Fibroblast of lung (primary cell): ENCODE results near the gene NEURL1. TPM values are rescaled to one million over a fixed set of nuclear protein-coding genes. Genes with fewer than 3 reads are reported as not detected.

ENCODE experiments used
- DNase-seq, 2 donors: peaks; one replicate each; pipeline versions ENCODE4 v3.0.0 to v3.0.0-alpha.2; 2010; ENCODE audit warnings: low read depth in 2 of 2
- H2AFZ ChIP-seq: 2 replicates; pipeline ENCODE4 v1.5.1; 2012; ENCODE audit warnings: low read length, control low read depth, inconsistent platforms
- H3K27ac ChIP-seq: 2 replicates; pipeline ENCODE4 v1.5.1; 2011; ENCODE audit warnings: low read length, control low read depth; ENCODE audit not compliant: insufficient read depth
- H3K27me3 ChIP-seq: 2 replicates; pipeline ENCODE4 v1.5.1; 2011; ENCODE audit warnings: mild to moderate bottlenecking, low read length; ENCODE audit not compliant: control insufficient read depth, insufficient read depth
- H3K36me3 ChIP-seq: 2 replicates; pipeline ENCODE4 v1.5.1; 2011; ENCODE audit warnings: low read length; ENCODE audit not compliant: control insufficient read depth, insufficient read depth
- H3K4me1 ChIP-seq: 2 replicates; pipeline ENCODE4 v1.5.1; 2011; ENCODE audit warnings: low read length; ENCODE audit not compliant: control insufficient read depth, insufficient read depth; ENCODE audit errors: extremely low read depth
- H3K4me2 ChIP-seq: 2 replicates; pipeline ENCODE4 v1.5.1; 2011; ENCODE audit warnings: low read length, control low read depth; ENCODE audit not compliant: insufficient read depth; ENCODE audit errors: extremely low read depth
- H3K4me3 ChIP-seq, 4 experiments: fragments of 200-600 bp in 1 of 4; sonication (generic) in 1 of 4; replicated peaks in 1 of 4; 2 replicates each; pipeline ENCODE4 v1.5.1; 2011 to 2016; ENCODE audit warnings: low read length in 4 of 4, low read depth in 3 of 4, mild to moderate bottlenecking in 3 of 4, control low read depth in 2 of 4, inconsistent platforms in 1 of 4, mixed read lengths in 1 of 4; ENCODE audit not compliant: insufficient read depth in 1 of 4; ENCODE audit errors: control extremely low read depth in 1 of 4
- H3K79me2 ChIP-seq: 2 replicates; pipeline ENCODE4 v1.5.1; 2012; ENCODE audit warnings: mild to moderate bottlenecking, low read length, inconsistent platforms; ENCODE audit not compliant: control insufficient read depth, insufficient read depth
- H3K9ac ChIP-seq: 2 replicates; pipeline ENCODE4 v1.5.1; 2011; ENCODE audit warnings: mild to moderate bottlenecking, low read length, control low read depth; ENCODE audit not compliant: insufficient read depth
- H3K9me3 ChIP-seq: 2 replicates; pipeline ENCODE4 v1.5.1; 2012; ENCODE audit warnings: low read depth, low read length; ENCODE audit not compliant: control insufficient read depth, insufficient read depth
- H4K20me1 ChIP-seq: 2 replicates; pipeline ENCODE4 v1.5.1; 2011; ENCODE audit warnings: low read length; ENCODE audit not compliant: control insufficient read depth, insufficient read depth; ENCODE audit errors: extremely low read depth
- CTCF ChIP-seq, 2 donors: IDR thresholded peaks in 1 of 2; conservative IDR thresholded peaks in 1 of 2; 1 replicate in 1 of 2; 2 replicates in 1 of 2; pipeline ENCODE4 v1.5.1; 2011 to 2012; ENCODE audit warnings: low read length in 2 of 2, control low read depth in 1 of 2, inconsistent platforms in 1 of 2, low read depth in 1 of 2, mild to moderate bottlenecking in 1 of 2
- EZH2 ChIP-seq: IDR thresholded peaks from 2 replicates; pipeline ENCODE4 v1.5.1; 2012; ENCODE audit warnings: low read length, control low read depth, mild to moderate bottlenecking; ENCODE audit errors: missing control alignments
- polyA plus RNA-seq, 2 donors: library from polyadenylated mRNA; depleted of rRNA in 1 of 2; stranded (reverse) in 1 of 2; unstranded in 1 of 2; fragments of >200 nt; gene quantifications; 2 replicates each; pipeline ENCODE4 v1.2.1, GENCODE V29; 2011 to 2012; ENCODE audit warnings: missing spikeins in 1 of 2
- total RNA-seq: library from RNA; depleted of rRNA; stranded (reverse); fragments of >200 nt; gene quantifications from 2 replicates; pipeline ENCODE4 v1.2.1, GENCODE V29; 2014

The NEURL1 gene
- total and polyA plus RNA-seq, 2 donors (not counting 1 experiment from before 2014, with no cell fraction given): 0.12 TPM; not detected in 1

GRCh38 chr10:103470761-103471653 lies 22.5 kb upstream of the NEURL1 start:
- Histone ChIP-seq H3K9me3 (no peaks in the 10 kb centered on the region), H3K27ac (no peak overlapping the region), H3K79me2 (no peaks in the 10 kb centered on the region), H3K27me3 (no peaks in the 10 kb centered on the region), H4K20me1 (no peaks in the 10 kb centered on the region), H3K4me3 (no peak overlapping the region), H2AFZ (no peak overlapping the region), H3K9ac (no peak overlapping the region), H3K4me1 (peaks cover 2% of the 10 kb centered on the region), H3K4me2 (no peak overlapping the region), H3K36me3 (no peaks in the 10 kb centered on the region)
- DNase-seq: peak in 1 of 2 donors; percentile 62
- no peak for TF ChIP-seq EZH2
- TF ChIP-seq CTCF (conservative IDR thresholded peaks at IDR 0.05 in 1 of 2, IDR thresholded peaks at IDR 0.05 in 1 of 2; ENCODE audit: low read depth in 1 of 2, low read length in 2 of 2): no peak

- Histone ChIP-seq H4K20me1 (no peaks in the 10 kb centered on the region), H3K27me3 (no peaks in the 10 kb centered on the region), H3K9me3 (no peaks in the 10 kb centered on the region), H3K27ac (no peak overlapping the region), H3K4me3 (no peak overlapping the region), H3K79me2 (no peaks in the 10 kb centered on the region), H3K36me3 (no peaks in the 10 kb centered on the region), H2AFZ (no peak overlapping the region), H3K4me1 (peaks cover 2% of the 10 kb centered on the region), H3K9ac (no peak overlapping the region), H3K4me2 (no peak overlapping the region)
- DNase-seq: no peak
- TF ChIP-seq CTCF (conservative IDR thresholded peaks at IDR 0.05 in 1 of 2, IDR thresholded peaks at IDR 0.05 in 1 of 2; ENCODE audit: low read depth in 1 of 2, low read length in 2 of 2) (no peak), EZH2 (no peak)
These were observed 21.5 kb upstream of the NEURL1 start for GRCh38 chr10:103472005-103472404.

- H3K27ac ChIP-seq: no peak overlapping the region
- H3K4me1 ChIP-seq: peaks cover 2% of the 10 kb centered on the region
- TF ChIP-seq CTCF (conservative IDR thresholded peaks at IDR 0.05 in 1 of 2, IDR thresholded peaks at IDR 0.05 in 1 of 2; ENCODE audit: low read depth in 1 of 2, low read length in 2 of 2) (no peak), EZH2 (no peak)
- H2AFZ ChIP-seq: no peak overlapping the region
- no peaks in the 10 kb centered on the region for H3K79me2 ChIP-seq
- H3K27me3 ChIP-seq: no peaks in the 10 kb centered on the region
- DNase-seq: no peak
- H3K9ac ChIP-seq: no peak overlapping the region
- no peak overlapping the region for H3K4me2 ChIP-seq
- H3K36me3 ChIP-seq: no peaks in the 10 kb centered on the region
- no peak overlapping the region for H3K4me3 ChIP-seq
- H3K9me3 ChIP-seq: no peaks in the 10 kb centered on the region
- H4K20me1 ChIP-seq: no peaks in the 10 kb centered on the region
These were observed 20.2 kb upstream of the NEURL1 start for GRCh38 chr10:103473261-103473671.
